CD4-positive, alpha-beta T cell (primary cell): Measurements from ENCODE around the gene PRF1. TPM values are rescaled to one million over a fixed set of nuclear protein-coding genes. Genes with fewer than 3 reads are reported as not detected.

Experiments used
- ATAC-seq: fragments of 200-7000 bp; cut with Tn5 transposase; one replicate; pipeline ENCODE4 v1.10.0; 2022; ENCODE audit warnings: mild to moderate bottlenecking; ENCODE audit not compliant: poor library complexity
- CTCF ChIA-PET: fragments of 350-600 bp; sonication (Branson Sonifier 250); formaldehyde crosslinking; loops from one replicate; lab custom pipeline; 2021; ENCODE audit warnings: antibody characterized with exemption, inconsistent platforms; lab: Charles Lee
- POLR2A ChIA-PET: fragments of 350-600 bp; sonication (Branson Sonifier 250); formaldehyde crosslinking; loops from one replicate; lab custom pipeline; 2021; ENCODE audit warnings: antibody characterized with exemption, inconsistent platforms; lab: Charles Lee
- DNase-seq, 14 experiments: peaks; one replicate each; pipeline ENCODE4 v3.0.0-alpha.2; 2013 to 2020; ENCODE audit warnings: mixed read lengths in 2 of 14
- H3K27ac ChIP-seq, 2 donors: one replicate each; pipeline versions ENCODE4 v1.5.1 to v1.7.0; 2013; ENCODE audit warnings: low read length in 2 of 2, low read depth in 1 of 2, mild to moderate bottlenecking in 1 of 2
- H3K27me3 ChIP-seq, 2 experiments: 1 replicate in 1 of 2; 2 replicates in 1 of 2; pipeline versions ENCODE4 v1.6.1 to v1.7.0; 2013; ENCODE audit warnings: low read length in 2 of 2, control low read depth in 1 of 2, mild to moderate bottlenecking in 1 of 2, moderate library complexity in 1 of 2; ENCODE audit not compliant: insufficient read depth in 2 of 2, control insufficient read depth in 1 of 2
- H3K36me3 ChIP-seq: one replicate; pipeline ENCODE4 v1.6.1; 2013; ENCODE audit warnings: low read length, control low read depth; ENCODE audit not compliant: insufficient read depth
- H3K4me1 ChIP-seq: one replicate; pipeline ENCODE4 v1.6.1; 2013; ENCODE audit warnings: low read length, control low read depth; ENCODE audit not compliant: insufficient read depth
- H3K4me3 ChIP-seq: one replicate; pipeline ENCODE4 v1.5.1; 2013; ENCODE audit warnings: mild to moderate bottlenecking, low read length, moderate library complexity
- H3K9me3 ChIP-seq, 2 experiments: 1 replicate in 1 of 2; 2 replicates in 1 of 2; pipeline versions ENCODE4 v1.6.1 to v1.7.0; 2013; ENCODE audit warnings: low read length in 2 of 2, mild to moderate bottlenecking in 2 of 2, control low read depth in 1 of 2, moderate library complexity in 1 of 2; ENCODE audit not compliant: control insufficient read depth in 1 of 2, insufficient read depth in 1 of 2
- H3K27ac Mint-ChIP-seq: one replicate; pipeline ENCODE4 v1.8.0; 2020; ENCODE audit warnings: mixed read lengths
- H3K27me3 Mint-ChIP-seq: one replicate; pipeline ENCODE4 v1.8.0; 2021; ENCODE audit warnings: mixed read lengths
- H3K36me3 Mint-ChIP-seq: one replicate; pipeline ENCODE4 v1.8.0; 2021; ENCODE audit warnings: low read depth, mixed read lengths
- H3K4me1 Mint-ChIP-seq: one replicate; pipeline ENCODE4 v1.8.0; 2021; ENCODE audit warnings: low read depth, mixed read lengths
- H3K4me3 Mint-ChIP-seq: one replicate; pipeline ENCODE4 v1.8.0; 2020; ENCODE audit warnings: mild to moderate bottlenecking, mixed read lengths
- H3K9me3 Mint-ChIP-seq: one replicate; pipeline ENCODE4 v1.8.0; 2020; ENCODE audit warnings: mixed read lengths
- CTCF ChIP-seq: fragments of 200-600 bp; IDR thresholded peaks from one replicate; pipeline ENCODE4 v1.8.0; 2022; ENCODE audit warnings: antibody characterized with exemption, mild to moderate bottlenecking
- intact Hi-C, 2 experiments: fragments of 100-400 bp; cut with DNase I in 1 of 2; cut with micrococcal nuclease in 1 of 2; formaldehyde crosslinking; loops; one replicate each; pipeline versions ENCODE4 v1.15.1 to v1.9.0; 2023 to 2025; cut with DNase I, micrococcal nuclease
- total RNA-seq, 174 experiments: library from RNA in 2 of 174; stranded (reverse) in 2 of 174; gene quantifications; one replicate each; pipeline ENCODE4 v1.2.3 and lab custom pipeline; 2021 to 2026

PRF1 gene
- total RNA-seq, 2 experiments from 2014 or later, result 7.4 to 9.4 TPM

GRCh38 chr10:70557876-70558275 is 44.7 kb downstream of the PRF1 start:
- H3K4me3 Mint-ChIP-seq, result no peak overlapping the region
- Histone ChIP-seq H3K36me3 (no peaks in the 10 kb centered on the region), H3K27me3 (no peaks in the 10 kb centered on the region), H3K9me3 (no peaks in the 10 kb centered on the region), H3K4me3 (no peak overlapping the region), H3K27ac (no peak overlapping the region), H3K4me1 (peaks cover 9% of the 10 kb centered on the region)
- no peaks in the 10 kb centered on the region for H3K27me3 Mint-ChIP-seq
- POLR2A ChIA-PET, result no interaction called here
- H3K27ac Mint-ChIP-seq, result no peak overlapping the region
- intact Hi-C loops, result no loop called here
- peaks cover 9% of the 10 kb centered on the region for H3K4me1 Mint-ChIP-seq
- DNase-seq (no peak), ATAC-seq (no peak)
- H3K36me3 Mint-ChIP-seq, result no peaks in the 10 kb centered on the region
- CTCF ChIA-PET, result no interaction called here
- no peaks in the 10 kb centered on the region for H3K9me3 Mint-ChIP-seq
- no peak for TF ChIP-seq CTCF

- H3K4me1 ChIP-seq, result peaks cover 9% of the 10 kb centered on the region
- H3K4me3 ChIP-seq, result no peak overlapping the region
- no peak for TF ChIP-seq CTCF
- Mint-ChIP-seq H3K27ac (no peak overlapping the region), H3K9me3 (no peaks in the 10 kb centered on the region), H3K27me3 (no peaks in the 10 kb centered on the region), H3K4me3 (no peak overlapping the region), H3K4me1 (peaks cover 9% of the 10 kb centered on the region), H3K36me3 (no peaks in the 10 kb centered on the region)
- POLR2A ChIA-PET, result no interaction called here
- no peaks in the 10 kb centered on the region for H3K9me3 ChIP-seq
- H3K27ac ChIP-seq, result no peak overlapping the region
- DNase-seq (no peak), ATAC-seq (no peak)
- no peaks in the 10 kb centered on the region for H3K36me3 ChIP-seq
- no peaks in the 10 kb centered on the region for H3K27me3 ChIP-seq
- CTCF ChIA-PET, result no interaction called here
- intact Hi-C loops, result no loop called here
Measured at GRCh38 chr10:70557086-70557845, 45.3 kb downstream of the PRF1 start.

GRCh38 chr10:70555371-70555770 is 47.2 kb downstream of the PRF1 start:
- no peak for ATAC-seq
- no peak for TF ChIP-seq CTCF
- Histone ChIP-seq H3K27me3 (no peaks in the 10 kb centered on the region), H3K4me1 (peaks cover 9% of the 10 kb centered on the region), H3K4me3 (no peak overlapping the region), H3K27ac (no peak overlapping the region), H3K9me3 (no peaks in the 10 kb centered on the region), H3K36me3 (no peaks in the 10 kb centered on the region)
- CTCF ChIA-PET, result no interaction called here
- H3K4me3 Mint-ChIP-seq, result no peak overlapping the region
- H3K4me1 Mint-ChIP-seq, result peaks cover 9% of the 10 kb centered on the region
- H3K27ac Mint-ChIP-seq, result no peak overlapping the region
- POLR2A ChIA-PET, result no interaction called here
- H3K36me3 Mint-ChIP-seq, result no peaks in the 10 kb centered on the region
- no peaks in the 10 kb centered on the region for H3K27me3 Mint-ChIP-seq
- intact Hi-C loops, result no loop called here
- DNase-seq, result no peak
- H3K9me3 Mint-ChIP-seq, result no peaks in the 10 kb centered on the region
